Endothelial cell of umbilical vein (primary cell): Measurements from ENCODE around the gene ADRB2. TPM values are rescaled to one million over a fixed set of nuclear protein-coding genes. Genes with fewer than 3 reads are reported as not detected.

Experiments
- BruUV-seq: library from RNA; stranded (reverse); fragments of 400-500 nt; replicated peaks from 2 replicates; lab custom pipeline; 2021; lab: Mats Ljungman, UMichigan
- CTCF ChIA-PET: fragments of 300-600, 350-600 bp; sonication (Branson Sonifier 250); formaldehyde crosslinking; loops from one replicate; lab custom pipeline; 2021; ENCODE audit warnings: antibody characterized with exemption, inconsistent platforms; lab: Charles Lee
- POLR2A ChIA-PET: fragments of 300-600, 350-600 bp; sonication (Branson Sonifier 250); formaldehyde crosslinking; loops from one replicate; lab custom pipeline; 2021; ENCODE audit warnings: antibody characterized with exemption, inconsistent platforms; lab: Charles Lee
- DNase-seq: peaks from one replicate; pipeline ENCODE4 v3.0.0-alpha.2; 2011; ENCODE audit warnings: low read depth, low spot score
- FAIRE-seq: peaks from 2 replicates; lab custom pipeline; 2011; peaks lifted over from hg19 to GRCh38; lab: Jason Lieb, UNC
- H2AFZ ChIP-seq: 2 replicates; pipeline ENCODE4 v1.6.0; 2012; ENCODE audit warnings: low read depth, low read length, control low read depth, inconsistent platforms
- H3K27ac ChIP-seq: 2 replicates; pipeline ENCODE4 v1.5.1; 2011; ENCODE audit warnings: low read depth, mild to moderate bottlenecking, control low read depth, low read length, moderate library complexity; ENCODE audit not compliant: insufficient read depth
- H3K27me3 ChIP-seq, 2 experiments: 2 replicates each; pipeline versions ENCODE4 v1.6.0 to v1.6.1; 2011; ENCODE audit warnings: low read length in 2 of 2, mixed read lengths in 1 of 2; ENCODE audit not compliant: control insufficient read depth in 2 of 2, insufficient read depth in 2 of 2
- H3K36me3 ChIP-seq, 2 experiments: 2 replicates in 1 of 2; 3 replicates in 1 of 2; pipeline ENCODE4 v1.5.1; 2011; ENCODE audit warnings: low read length in 2 of 2, mild to moderate bottlenecking in 1 of 2, moderate library complexity in 1 of 2; ENCODE audit not compliant: control insufficient read depth in 2 of 2, insufficient read depth in 2 of 2; ENCODE audit errors: extremely low read depth in 1 of 2
- H3K4me1 ChIP-seq: 3 replicates; pipeline ENCODE4 v1.5.1; 2011; ENCODE audit warnings: mild to moderate bottlenecking, low read length; ENCODE audit not compliant: control insufficient read depth, insufficient read depth; ENCODE audit errors: extremely low read depth
- H3K4me2 ChIP-seq: 2 replicates; pipeline ENCODE4 v1.6.1; 2011; ENCODE audit warnings: low read length, control low read depth, mixed read lengths; ENCODE audit not compliant: insufficient read depth
- H3K4me3 ChIP-seq, 3 experiments: fragments of 200-600 bp in 1 of 3; sonication (generic), shearing (Covaris generic) in 1 of 3; replicated peaks in 1 of 3; 2 replicates each; pipeline ENCODE4 v1.5.1; 2011 to 2016; ENCODE audit warnings: control low read depth in 3 of 3, low read length in 3 of 3, mild to moderate bottlenecking in 2 of 3, inconsistent platforms in 1 of 3, low read depth in 1 of 3, moderate library complexity in 1 of 3; ENCODE audit not compliant: insufficient read depth in 1 of 3
- H3K79me2 ChIP-seq: 2 replicates; pipeline ENCODE4 v1.6.0; 2012; ENCODE audit warnings: low read length, inconsistent platforms; ENCODE audit not compliant: control insufficient read depth, insufficient read depth
- H3K9ac ChIP-seq: replicated peaks from 2 replicates; pipeline ENCODE3; 2011; ENCODE audit warnings: low read length, control low read depth; ENCODE audit not compliant: insufficient read depth; ENCODE audit errors: extremely low read depth
- H3K9me1 ChIP-seq: replicated peaks from 3 replicates; pipeline ENCODE4 v1.6.0; 2011; ENCODE audit warnings: mild to moderate bottlenecking, low read length; ENCODE audit not compliant: control insufficient read depth, insufficient read depth; ENCODE audit errors: extremely low read depth
- H3K9me3 ChIP-seq: replicated peaks from 2 replicates; pipeline ENCODE4 v1.5.1; 2012; ENCODE audit warnings: low read length, inconsistent platforms; ENCODE audit not compliant: control insufficient read depth, insufficient read depth
- H4K20me1 ChIP-seq: replicated peaks from 2 replicates; pipeline ENCODE3; 2011; ENCODE audit warnings: mild to moderate bottlenecking, low read length; ENCODE audit not compliant: control insufficient read depth, insufficient read depth; ENCODE audit errors: extremely low read depth
- CTCF ChIP-seq, 2 donors: IDR thresholded peaks; 1 replicate in 1 of 2; 2 replicates in 1 of 2; pipeline ENCODE4 v1.5.1; 2011; ENCODE audit warnings: low read length in 2 of 2, mild to moderate bottlenecking in 2 of 2, moderate library complexity in 2 of 2, control low read depth in 1 of 2, inconsistent platforms in 1 of 2, low read depth in 1 of 2; ENCODE audit not compliant: insufficient read depth in 1 of 2; ENCODE audit errors: extremely low read depth in 1 of 2
- EZH2 ChIP-seq: IDR thresholded peaks from 2 replicates; pipeline ENCODE4 v1.6.1; 2012; ENCODE audit warnings: borderline replicate concordance, low read depth, mild to moderate bottlenecking, moderate library complexity, low read length, inconsistent platforms; ENCODE audit not compliant: severe bottlenecking
- FOS ChIP-seq: IDR thresholded peaks from 2 replicates; pipeline ENCODE4 v1.6.1; 2011; ENCODE audit warnings: mild to moderate bottlenecking, low read length, moderate library complexity, borderline replicate concordance; ENCODE audit not compliant: insufficient read depth
- GATA2 ChIP-seq: IDR thresholded peaks from 2 replicates; pipeline ENCODE4 v1.7.0; 2011; ENCODE audit warnings: low read depth, mild to moderate bottlenecking, moderate library complexity, mixed read lengths, low read length; ENCODE audit not compliant: insufficient read length, insufficient read depth
- JUN ChIP-seq: IDR thresholded peaks from 2 replicates; pipeline ENCODE4 v1.6.1; 2011; ENCODE audit warnings: borderline replicate concordance, low read depth; ENCODE audit not compliant: insufficient read length, insufficient read depth
- MAX ChIP-seq: IDR thresholded peaks from 2 replicates; pipeline ENCODE4 v1.6.1; 2011; ENCODE audit not compliant: insufficient read depth, insufficient read length
- MYC ChIP-seq: IDR thresholded peaks from one replicate; pipeline ENCODE4 v1.6.1; 2011; ENCODE audit warnings: mild to moderate bottlenecking, low read depth, low read length
- POLR2A ChIP-seq: IDR thresholded peaks from 2 replicates; pipeline ENCODE4 v1.6.1; 2012; ENCODE audit warnings: low read depth, mild to moderate bottlenecking, control low read depth, low read length
- POLR2AphosphoS5 ChIP-seq: IDR thresholded peaks from 2 replicates; pipeline ENCODE4 v1.6.1; 2012; ENCODE audit warnings: low read depth, mild to moderate bottlenecking, control low read depth, low read length, moderate library complexity; ENCODE audit not compliant: insufficient read depth
- dilution Hi-C: fragments of 300-500 bp; cut with MboI; formaldehyde crosslinking; loops from one replicate; pipeline ENCODE4 v1.15.0; 2019; ENCODE audit warnings: low sequenced_read_pairs; ENCODE audit not compliant: extremely low pct_ligation_motif_present
- intact Hi-C: fragments of 100-400 bp; cut with micrococcal nuclease; formaldehyde crosslinking; loops from one replicate; pipeline ENCODE4 v1.10.0; 2022
- polyA plus RNA-seq, 4 experiments: library from polyadenylated mRNA; depleted of rRNA in 3 of 4; stranded (reverse) in 3 of 4; unstranded in 1 of 4; fragments of >200 nt; gene quantifications; 2 replicates each; pipeline versions ENCODE4 v1.2.1 to v1.2.3, GENCODE V29; 2011 to 2012; ENCODE audit warnings: missing spikeins in 1 of 4
- total RNA-seq: library from RNA; stranded (reverse); gene quantifications from 2 replicates; pipeline ENCODE4 v1.2.3, GENCODE V29; 2021

Gene ADRB2
- total and polyA plus RNA-seq, 2 donors (not counting 3 experiments of a cell fraction or from before 2014, with no cell fraction given) = 0.86 to 0.88 TPM

- Histone ChIP-seq H3K27me3 (no peaks in the 10 kb centered on the region), H3K79me2 (peaks cover 18% of the 10 kb centered on the region), H3K27ac (no peak overlapping the region), H3K4me3 (no peak overlapping the region), H3K9ac (no peak overlapping the region), H4K20me1 (no peaks in the 10 kb centered on the region), H3K9me1 (no peaks in the 10 kb centered on the region), H3K9me3 (no peaks in the 10 kb centered on the region), H2AFZ (no peak overlapping the region), H3K36me3 (no peaks in the 10 kb centered on the region), H3K4me1 (peaks cover 30% of the 10 kb centered on the region), H3K4me2 (no peak overlapping the region)
- no TSS peak for BruUV-seq
- CTCF ChIA-PET = interaction anchor here (1.1 to 1.5 kb wide), 2 partner anchors 83 to 134 kb away, joined by 4 to 5 read pairs; no protein-coding TSS in a partner anchor
- TF ChIP-seq POLR2A (no peak), MYC (no peak), JUN (no peak), GATA2 (no peak), FOS (no peak), MAX (no peak), POLR2AphosphoS5 (no peak), EZH2 (no peak), CTCF (IDR thresholded peaks at IDR 0.05; ENCODE audit: extremely low read depth in 1 of 2, insufficient read depth in 1 of 2, low read depth in 1 of 2, low read length in 2 of 2) (no peak)
- FAIRE-seq (no peak), DNase-seq (no peak)
- dilution Hi-C loops (no loop called here), intact Hi-C loops (loop anchor here (1.0 kb wide), 1 partner anchor 216 kb away; no protein-coding TSS in a partner anchor)
- POLR2A ChIA-PET = no interaction called here
Measured at GRCh38 chr5:148823871-148824270, 2.5 kb upstream of the ADRB2 start.
